ENCODE results near the gene SLC43A1.

DNA sequence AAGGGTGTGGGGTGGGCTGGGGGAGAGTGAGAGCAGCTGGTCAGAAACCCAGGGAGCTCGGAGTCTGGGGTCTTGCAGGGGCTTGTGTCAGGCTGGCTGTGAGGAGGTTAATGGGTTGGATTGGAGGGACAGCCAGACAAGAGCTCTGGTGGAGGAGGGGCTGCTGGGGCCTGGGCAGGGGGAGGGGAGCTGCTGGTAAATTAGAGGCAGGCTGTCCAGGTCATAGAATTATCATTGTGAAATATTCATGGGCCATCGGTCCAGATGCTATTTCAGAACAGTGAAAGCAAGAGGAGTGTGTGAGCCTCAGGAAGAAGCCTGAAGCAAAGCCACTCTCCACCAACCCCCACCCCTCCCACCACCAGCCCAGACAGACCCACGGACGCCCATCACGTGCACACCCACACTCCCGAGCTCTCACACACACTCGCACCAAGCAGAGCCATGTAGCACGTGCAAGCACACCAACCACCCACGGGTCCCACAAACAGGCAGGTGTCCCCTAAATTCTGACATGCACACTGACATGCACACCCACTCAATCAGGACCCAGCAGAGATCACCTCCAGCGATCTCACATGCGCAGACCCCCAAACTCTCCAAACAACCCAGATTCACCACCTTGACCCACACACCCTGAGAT lies 36.4 kb downstream of the SLC43A1 start:
- TF ChIP-seq, protein P1, sequence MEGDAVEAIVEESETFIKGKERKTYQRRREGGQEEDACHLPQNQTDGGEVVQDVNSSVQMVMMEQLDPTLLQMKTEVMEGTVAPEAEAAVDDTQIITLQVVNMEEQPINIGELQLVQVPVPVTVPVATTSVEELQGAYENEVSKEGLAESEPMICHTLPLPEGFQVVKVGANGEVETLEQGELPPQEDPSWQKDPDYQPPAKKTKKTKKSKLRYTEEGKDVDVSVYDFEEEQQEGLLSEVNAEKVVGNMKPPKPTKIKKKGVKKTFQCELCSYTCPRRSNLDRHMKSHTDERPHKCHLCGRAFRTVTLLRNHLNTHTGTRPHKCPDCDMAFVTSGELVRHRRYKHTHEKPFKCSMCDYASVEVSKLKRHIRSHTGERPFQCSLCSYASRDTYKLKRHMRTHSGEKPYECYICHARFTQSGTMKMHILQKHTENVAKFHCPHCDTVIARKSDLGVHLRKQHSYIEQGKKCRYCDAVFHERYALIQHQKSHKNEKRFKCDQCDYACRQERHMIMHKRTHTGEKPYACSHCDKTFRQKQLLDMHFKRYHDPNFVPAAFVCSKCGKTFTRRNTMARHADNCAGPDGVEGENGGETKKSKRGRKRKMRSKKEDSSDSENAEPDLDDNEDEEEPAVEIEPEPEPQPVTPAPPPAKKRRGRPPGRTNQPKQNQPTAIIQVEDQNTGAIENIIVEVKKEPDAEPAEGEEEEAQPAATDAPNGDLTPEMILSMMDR (IDR thresholded peaks at IDR 0.05): no peak
- no peak for TF ChIP-seq POLR2A (IDR thresholded peaks at IDR 0.05)

All from sigmoid colon (tissue), 3 donors.